Measurements from ENCODE around the gene TMEM156. TPM values are rescaled to one million over a fixed set of nuclear protein-coding genes. Genes with fewer than 3 reads are reported as not detected.

TMEM156 gene
- total and polyA plus RNA-seq, 7 donors = 0.08 to 0.15 (median 0.10) TPM; not detected in 4

GRCh38 chr4:38955957-38956356, 76.3 kb downstream of the TMEM156 start:
- Histone ChIP-seq H3K27me3 (ENCODE audit: insufficient read depth in 3 of 3, low read length in 2 of 3) (no peaks in the 10 kb centered on the region), H3K27ac (no peak overlapping the region), H3K36me3 (ENCODE audit: insufficient read depth in 1 of 2, low read depth in 1 of 2) (no peaks in the 10 kb centered on the region), H3K4me3 (no peak overlapping the region), H3K9me3 (no peaks in the 10 kb centered on the region), H3K4me1 (no peaks in the 10 kb centered on the region)
- intact Hi-C loops (cut with DNase I) = no loop called here
- 93 to 97% (median 94%) methylated on average over 4 of the region's 4 CpGs for WGBS, 3 donors
- no peak for DNase-seq
- no peak for TF ChIP-seq CTCF (IDR thresholded peaks at IDR 0.05)
- ATAC-seq = no peak

- H3K9me3 ChIP-seq = no peaks in the 10 kb centered on the region
- intact Hi-C loops (cut with DNase I) = no loop called here
- H3K4me1 ChIP-seq = no peaks in the 10 kb centered on the region
- H3K27me3 ChIP-seq (ENCODE audit: insufficient read depth in 3 of 3, low read length in 2 of 3) = no peaks in the 10 kb centered on the region
- TF ChIP-seq CTCF (IDR thresholded peaks at IDR 0.05) = no peak
- no peak for DNase-seq
- no peak overlapping the region for H3K27ac ChIP-seq
- ATAC-seq = no peak
- no peaks in the 10 kb centered on the region for H3K36me3 ChIP-seq (ENCODE audit: insufficient read depth in 1 of 2, low read depth in 1 of 2)
- no peak overlapping the region for H3K4me3 ChIP-seq
Observed at GRCh38 chr4:38954727-38955126, 77.5 kb downstream of the TMEM156 start.

GRCh38 chr4:38952017-38952416, 80.2 kb downstream of the TMEM156 start:
- Histone ChIP-seq H3K36me3 (ENCODE audit: insufficient read depth in 1 of 2, low read depth in 1 of 2) (no peaks in the 10 kb centered on the region), H3K4me1 (peaks cover 12% of the 10 kb centered on the region), H3K27ac (no peak overlapping the region), H3K9me3 (no peaks in the 10 kb centered on the region), H3K4me3 (no peak overlapping the region), H3K27me3 (ENCODE audit: insufficient read depth in 3 of 3, low read length in 2 of 3) (no peaks in the 10 kb centered on the region)
- DNase-seq (no peak), ATAC-seq (no peak)
- WGBS, 3 donors = 0 to 60% (median 41%) methylated on average over 1 of the region's 1 CpG
- no peak for TF ChIP-seq CTCF (IDR thresholded peaks at IDR 0.05)
- intact Hi-C loops (cut with DNase I) = no loop called here

DNA sequence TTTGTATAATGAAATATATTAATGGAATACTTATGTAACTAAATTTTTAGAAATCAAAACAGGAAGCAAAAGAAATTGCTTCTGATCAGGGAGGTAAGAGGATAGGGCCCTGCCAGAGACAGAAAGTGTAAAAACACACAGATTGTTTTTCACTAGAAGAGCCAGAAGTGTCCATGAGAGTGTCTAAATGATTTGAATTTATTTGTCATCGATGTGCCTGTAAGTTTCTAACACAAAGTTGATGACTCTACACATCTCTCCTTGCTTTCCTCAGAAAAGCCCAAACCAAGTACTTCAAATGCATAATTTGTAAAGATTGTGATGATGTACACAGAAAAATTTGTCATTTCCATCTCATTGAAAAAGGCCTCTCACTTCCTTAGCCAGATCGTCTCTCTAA, 80.6 kb downstream of the TMEM156 start:
- Histone ChIP-seq H3K27me3 (ENCODE audit: insufficient read depth in 3 of 3, low read length in 2 of 3) (no peaks in the 10 kb centered on the region), H3K4me1 (peaks cover 12% of the 10 kb centered on the region), H3K9me3 (no peaks in the 10 kb centered on the region), H3K27ac (no peak overlapping the region), H3K36me3 (ENCODE audit: insufficient read depth in 1 of 2, low read depth in 1 of 2) (no peaks in the 10 kb centered on the region), H3K4me3 (no peak overlapping the region)
- 45 to 76% (median 57%) methylated on average over 2 of the region's 2 CpGs for WGBS, 3 donors
- no peak for TF ChIP-seq CTCF (IDR thresholded peaks at IDR 0.05)
- ATAC-seq (no peak), DNase-seq (no peak)
- intact Hi-C loops (cut with DNase I) = no loop called here

GRCh38 chr4:38950734-38951133, 81.5 kb downstream of the TMEM156 start:
- 77 to 79% (median 77%) methylated on average over 6 of the region's 6 CpGs for WGBS, 3 donors
- no peaks in the 10 kb centered on the region for H3K27me3 ChIP-seq (ENCODE audit: insufficient read depth in 3 of 3, low read length in 2 of 3)
- H3K9me3 ChIP-seq = no peaks in the 10 kb centered on the region
- intact Hi-C loops (cut with DNase I) = no loop called here
- no peak for DNase-seq
- H3K4me1 ChIP-seq = peaks cover 12% of the 10 kb centered on the region
- H3K4me3 ChIP-seq = no peak overlapping the region
- no peak overlapping the region for H3K27ac ChIP-seq
- no peak for ATAC-seq
- no peak for TF ChIP-seq CTCF (IDR thresholded peaks at IDR 0.05)
- H3K36me3 ChIP-seq (ENCODE audit: insufficient read depth in 1 of 2, low read depth in 1 of 2) = no peaks in the 10 kb centered on the region
